ENCODE data around the gene EEF1E1.

Gene EEF1E1

DNA sequence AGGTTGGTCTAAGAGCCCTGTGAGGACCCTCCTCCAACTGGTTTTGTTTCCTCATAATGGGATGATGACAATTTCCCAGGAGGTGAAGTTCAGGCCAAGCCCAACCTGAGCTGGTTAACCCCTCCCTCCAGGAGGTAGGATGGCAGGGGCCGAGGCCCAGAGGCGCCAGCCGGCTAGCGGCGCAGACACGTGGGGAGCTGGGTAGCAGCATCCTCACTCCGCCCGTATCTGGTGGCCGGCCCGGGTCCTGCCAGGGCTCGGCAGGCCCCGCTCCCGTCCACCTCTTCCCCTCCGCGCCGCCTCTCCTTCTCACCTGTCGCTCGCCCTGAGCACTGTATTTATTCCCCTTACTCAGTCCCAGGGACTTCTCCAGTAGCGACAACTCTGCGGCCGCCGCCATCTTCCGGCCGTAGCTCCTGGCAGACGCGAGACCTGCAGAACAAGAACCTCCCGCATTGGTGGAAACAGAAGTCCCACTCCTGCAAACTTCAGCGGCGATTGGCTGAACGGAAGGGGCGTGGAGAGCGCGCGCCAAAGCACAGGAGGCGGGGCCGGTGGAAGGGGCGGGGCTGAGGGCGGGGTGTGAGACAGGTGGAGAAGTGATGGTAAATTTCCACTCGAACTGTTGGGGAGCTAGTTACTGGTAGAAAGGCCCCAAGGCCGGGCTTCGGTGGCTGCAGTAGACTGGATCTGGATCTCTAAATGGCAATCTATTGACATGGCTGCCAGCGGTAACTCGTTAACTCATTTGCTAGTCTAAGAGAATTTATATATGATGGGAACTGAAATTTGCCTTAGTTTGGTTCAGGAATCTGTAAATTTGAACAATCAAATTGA lies at the start of gene EEF1E1:
TSS of gene EEF1E1 (minus strand) at position 427 of the 837 bp plus-strand sequence. CDS start at position 400, 27 bp downstream.
- peak; percentile 98 for DNase-seq (ENCODE audit: low read depth)

GRCh38 chr6:8149350-8149749 lies 47.0 kb upstream of the EEF1E1 start:
- no peak for DNase-seq (ENCODE audit: low read depth)

DNA sequence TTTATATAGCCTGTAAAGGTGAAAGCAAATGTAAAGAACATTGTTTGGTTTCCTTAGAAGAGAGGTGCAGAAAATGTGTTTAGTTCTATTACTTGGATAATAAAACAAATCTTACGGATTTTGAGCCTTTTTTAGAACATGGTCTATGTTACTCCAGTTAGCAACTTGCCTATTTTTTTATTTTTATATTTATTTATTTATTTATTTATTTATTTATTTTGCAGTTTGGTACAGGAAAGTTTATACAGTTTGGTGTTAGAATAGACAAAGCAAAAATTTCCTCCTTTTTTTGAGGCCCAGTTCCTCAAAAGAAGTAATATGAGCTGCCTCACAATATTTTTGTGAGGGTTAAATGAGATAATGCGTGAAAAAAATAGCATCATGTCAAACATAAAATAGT lies 41.6 kb upstream of the EEF1E1 start:
- no peak for DNase-seq (ENCODE audit: low read depth)

GRCh38 chr6:8139451-8139850 lies 37.1 kb upstream of the EEF1E1 start:
- no peak for DNase-seq (ENCODE audit: low read depth)

- DNase-seq (ENCODE audit: low read depth) = no peak
These were observed 35.2 kb upstream of the EEF1E1 start for GRCh38 chr6:8137529-8137939.

DNA sequence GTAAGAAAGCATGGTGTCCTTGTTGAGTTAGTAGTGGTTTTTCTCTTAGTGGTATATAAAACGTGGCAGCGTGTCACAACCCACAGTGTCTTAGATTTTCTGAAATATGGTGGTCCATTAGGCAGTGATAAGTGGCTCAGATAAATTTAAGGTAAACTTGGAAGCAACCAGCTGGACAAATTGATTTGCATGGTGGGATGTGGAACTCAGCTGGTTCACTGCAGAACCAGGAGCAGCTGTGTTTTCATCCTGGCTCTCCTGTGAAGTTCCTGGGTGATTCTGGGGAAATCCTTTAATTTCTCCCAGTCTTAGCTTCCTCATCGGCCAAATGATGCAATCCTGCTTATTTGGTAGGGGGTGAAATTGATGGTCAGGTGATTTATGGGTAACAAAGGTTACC lies 32.9 kb upstream of the EEF1E1 start:
- no peak for DNase-seq (ENCODE audit: low read depth)

GRCh38 chr6:8132130-8132529 lies 29.8 kb upstream of the EEF1E1 start:
- no peak for DNase-seq (ENCODE audit: low read depth)

GRCh38 chr6:8131265-8131897 lies 29.0 kb upstream of the EEF1E1 start:
- peak; percentile 7 for DNase-seq (ENCODE audit: low read depth)

GRCh38 chr6:8130399-8130798 lies 28.1 kb upstream of the EEF1E1 start:
- no peak for DNase-seq (ENCODE audit: low read depth)

DNA sequence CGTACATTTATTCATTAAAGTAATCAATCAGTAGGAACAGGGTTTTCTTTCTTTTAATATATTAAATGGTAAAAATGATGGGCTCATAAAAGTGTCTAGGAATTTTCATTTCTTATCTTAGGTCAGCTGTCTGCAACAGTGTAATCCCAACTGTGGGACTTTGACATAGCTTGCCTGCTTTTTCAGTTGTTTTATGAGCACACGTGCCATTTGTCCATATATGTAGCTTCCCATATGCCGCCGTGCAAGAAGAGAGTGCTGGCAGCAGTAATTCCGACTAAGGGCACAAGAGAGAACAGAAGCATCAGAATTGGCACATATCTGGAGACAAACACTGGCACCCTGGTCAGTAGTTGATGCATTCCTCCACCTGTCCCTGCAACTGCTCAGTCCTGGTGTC lies 20.9 kb upstream of the EEF1E1 start:
- DNase-seq (ENCODE audit: low read depth) = no peak

GRCh38 chr6:8114956-8115355 lies 12.6 kb upstream of the EEF1E1 start:
- no peak for DNase-seq (ENCODE audit: low read depth)

DNA sequence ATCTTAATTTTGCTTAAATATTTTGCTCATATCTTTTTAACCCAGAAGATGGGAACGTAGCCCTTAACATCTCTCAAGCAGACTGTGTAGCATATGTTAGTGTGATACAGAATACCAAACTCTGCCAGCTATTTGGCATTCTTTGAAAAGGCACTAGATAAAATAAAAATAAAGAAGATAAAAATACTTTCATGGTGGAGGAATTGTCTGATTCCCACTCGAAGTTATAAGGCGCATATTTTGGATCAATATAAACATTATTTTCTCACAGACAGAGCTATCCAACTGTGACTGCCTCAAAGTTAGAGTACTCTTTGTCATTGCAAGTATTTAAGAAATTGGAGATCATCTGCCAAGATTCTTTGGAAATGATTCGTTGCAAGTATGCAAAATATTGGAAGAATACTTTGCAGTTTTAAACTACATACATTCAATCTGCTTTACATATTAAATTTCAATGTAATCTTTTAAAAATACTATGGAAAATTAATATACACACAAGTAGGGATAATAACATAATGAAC lies 10.8 kb upstream of the EEF1E1 start:
- no peak for DNase-seq (ENCODE audit: low read depth)

GRCh38 chr6:8110725-8111124 lies 8.4 kb upstream of the EEF1E1 start:
- DNase-seq (ENCODE audit: low read depth) = no peak

GRCh38 chr6:8110117-8110721 lies 7.9 kb upstream of the EEF1E1 start:
- DNase-seq (ENCODE audit: low read depth) = no peak

DNA sequence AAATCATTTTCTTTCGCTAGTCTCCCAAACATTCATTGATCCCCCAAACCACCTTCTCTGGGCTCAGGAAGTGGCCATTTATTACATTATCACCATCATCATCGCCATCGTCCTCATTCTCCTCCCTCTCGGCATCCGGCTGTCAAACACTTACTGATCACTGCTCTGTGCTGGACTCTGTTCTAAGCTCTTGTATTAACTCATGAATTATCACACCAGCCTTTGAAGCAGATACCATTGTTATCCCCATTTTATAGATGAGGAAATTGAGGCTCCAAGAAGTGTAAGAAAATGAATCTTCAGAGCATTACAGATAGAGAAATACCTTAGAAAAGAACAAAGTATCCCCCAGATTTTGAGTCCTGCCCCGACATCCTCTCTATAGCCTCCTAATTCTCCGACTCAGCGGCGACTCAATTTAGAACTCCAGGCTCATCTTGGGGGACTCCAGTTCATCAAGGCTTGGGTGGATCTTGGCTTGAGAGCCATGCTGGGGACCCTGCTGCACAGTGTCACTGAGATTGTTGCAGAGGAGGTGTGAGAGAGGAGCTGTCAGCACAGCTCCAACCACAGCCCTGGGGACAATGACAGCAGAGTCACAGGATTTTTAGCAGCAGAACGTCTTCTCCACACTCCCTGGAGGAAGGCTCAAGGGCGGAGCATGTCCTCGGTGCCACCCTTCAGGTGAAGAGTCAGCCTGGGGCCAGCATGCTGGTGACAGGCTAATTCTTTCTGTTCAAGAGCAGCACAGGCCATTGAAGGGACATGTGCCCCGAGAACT lies 6.6 kb upstream of the EEF1E1 start:
- DNase-seq (ENCODE audit: low read depth) = no peak

DNA sequence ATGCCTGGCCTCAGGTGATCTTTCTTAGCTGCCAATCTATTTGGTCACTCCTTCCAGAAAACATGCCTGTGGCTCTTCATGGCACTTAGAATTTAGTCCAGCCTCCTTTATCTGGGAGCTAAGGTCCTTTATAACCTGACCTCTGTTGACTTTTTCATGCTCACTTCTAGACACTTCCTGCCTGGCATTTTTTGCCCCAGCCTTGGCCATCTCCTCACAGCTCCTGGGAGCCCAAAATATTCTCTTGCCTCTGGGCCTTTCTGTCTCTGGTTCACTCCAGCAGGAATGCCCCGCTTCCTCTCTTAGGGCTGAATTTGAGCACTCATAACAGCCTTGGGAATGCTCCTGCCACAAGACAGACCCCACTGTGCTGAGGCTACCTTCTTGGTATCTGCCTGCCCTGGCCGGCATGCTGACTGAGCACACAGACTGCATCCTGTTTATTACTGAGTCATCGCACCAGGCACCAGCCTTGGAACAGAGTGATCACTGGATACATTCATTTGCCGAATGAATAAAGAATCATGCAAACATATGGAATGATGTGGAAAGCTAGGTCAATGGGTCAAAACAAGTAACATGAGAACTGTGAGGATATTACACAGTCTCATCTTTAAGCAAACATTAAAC lies 5.8 kb upstream of the EEF1E1 start:
- no peak for DNase-seq (ENCODE audit: low read depth)

- DNase-seq (ENCODE audit: low read depth) = no peak
These were observed 3.4 kb upstream of the EEF1E1 start for GRCh38 chr6:8105791-8106190.

- no peak for DNase-seq (ENCODE audit: low read depth)
These were observed 1.4 kb upstream of the EEF1E1 start for GRCh38 chr6:8103726-8104125.

DNA sequence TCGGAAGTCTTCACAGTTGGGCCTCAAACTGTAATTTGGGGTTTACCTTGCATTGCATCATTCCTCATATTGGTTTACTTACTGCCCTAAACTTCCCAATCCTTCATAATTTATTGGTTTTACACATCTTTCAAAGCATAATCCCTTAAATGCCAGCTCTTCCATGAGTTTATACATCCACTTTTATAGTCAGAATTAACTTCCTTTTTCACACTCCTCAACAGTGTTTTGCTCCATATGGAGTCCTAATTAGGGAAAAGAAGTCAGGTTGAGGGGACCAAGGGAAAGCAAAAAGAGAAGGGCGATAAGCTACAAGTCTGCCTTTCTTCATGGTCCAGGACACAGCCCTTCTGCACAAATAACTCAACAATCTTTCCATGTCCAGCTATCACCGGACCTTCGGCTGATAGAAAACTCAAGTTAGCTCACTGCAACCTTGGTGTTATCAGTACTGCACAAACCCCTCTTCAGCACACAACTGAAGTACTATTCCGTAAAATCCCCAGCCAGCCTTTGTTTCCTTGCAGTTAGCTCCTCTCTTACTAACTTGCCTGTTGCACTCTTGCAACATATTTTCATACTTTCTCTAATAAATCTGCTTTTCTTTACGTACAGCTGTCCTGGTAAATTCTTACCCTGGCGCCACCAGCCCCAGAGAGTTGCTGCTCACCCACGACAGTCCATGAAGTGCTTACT lies 2.0 kb downstream of the EEF1E1 start:
- no peak for DNase-seq (ENCODE audit: low read depth)

GRCh38 chr6:8090650-8091049 lies 11.7 kb downstream of the EEF1E1 start:
- no peak for DNase-seq (ENCODE audit: low read depth)

- DNase-seq (ENCODE audit: low read depth) = no peak
These were observed 13.5 kb downstream of the EEF1E1 start for GRCh38 chr6:8088886-8089285.

Measured in stimulated activated CD8-positive, alpha-beta memory T cell treated with anti-CD3 and anti-CD28 coated beads, Interleukin-7, amount 100 ng/mL, for 24 hours (primary cell).